Osteoblast (primary cell): ENCODE results near the gene ARL15. TPM values are rescaled to one million over a fixed set of nuclear protein-coding genes. Genes with fewer than 3 reads are reported as not detected.

Experiments
- DNase-seq: peaks from one replicate; pipeline ENCODE4 v3.0.0; 2011; ENCODE audit warnings: low spot score, mixed read lengths; ENCODE audit not compliant: insufficient read length; ENCODE audit errors: missing footprints
- H2AFZ ChIP-seq: 2 replicates; pipeline ENCODE4 v1.6.0; 2011; ENCODE audit warnings: mild to moderate bottlenecking, low read length
- H3K27ac ChIP-seq: 2 replicates; pipeline ENCODE4 v1.5.1; 2011; ENCODE audit warnings: mild to moderate bottlenecking, low read depth, low read length, moderate library complexity
- H3K27me3 ChIP-seq: 2 replicates; pipeline ENCODE4 v1.6.0; 2012; ENCODE audit warnings: mild to moderate bottlenecking, control low read depth, inconsistent platforms, low read length, moderate library complexity; ENCODE audit not compliant: insufficient read depth
- H3K36me3 ChIP-seq: 2 replicates; pipeline ENCODE4 v1.5.1; 2011; ENCODE audit warnings: mild to moderate bottlenecking, low read length, control low read depth, moderate library complexity; ENCODE audit not compliant: insufficient read depth
- H3K4me1 ChIP-seq: 2 replicates; pipeline ENCODE4 v1.5.1; 2011; ENCODE audit warnings: mild to moderate bottlenecking, low read length, control low read depth, moderate library complexity; ENCODE audit not compliant: insufficient read depth
- H3K4me2 ChIP-seq: 2 replicates; pipeline ENCODE4 v1.6.0; 2011; ENCODE audit warnings: mild to moderate bottlenecking, low read length; ENCODE audit not compliant: insufficient read depth
- H3K4me3 ChIP-seq: fragments of 200-600 bp; sonication (generic); 3 replicates; pipeline ENCODE4 v1.5.1; 2012; ENCODE audit warnings: mild to moderate bottlenecking, low read length, inconsistent platforms; ENCODE audit not compliant: insufficient read depth
- H3K79me2 ChIP-seq: 2 replicates; pipeline ENCODE4 v1.6.0; 2012; ENCODE audit warnings: mild to moderate bottlenecking, low read length, control low read depth, inconsistent platforms; ENCODE audit not compliant: insufficient read depth
- H3K9me3 ChIP-seq: 2 replicates; pipeline ENCODE4 v1.5.1; 2011; ENCODE audit warnings: low read depth, low read length, control low read depth
- H4K20me1 ChIP-seq: 2 replicates; pipeline ENCODE4 v1.6.0; 2012; ENCODE audit warnings: mild to moderate bottlenecking, low read length, control low read depth; ENCODE audit not compliant: insufficient read depth
- total RNA-seq: library from RNA; depleted of rRNA; stranded (reverse); fragments of >200 nt; gene quantifications from 2 replicates; pipeline ENCODE4 v1.2.3, GENCODE V29; 2012
- TF ChIP-seq, protein P1 (sequence below): IDR thresholded peaks from 2 replicates; pipeline ENCODE4 v1.5.1; 2011; ENCODE audit warnings: mild to moderate bottlenecking, low read depth, low read length, moderate library complexity; ENCODE audit errors: extremely low read depth

ARL15 gene
- total RNA-seq, 1 donor = 25.3 TPM

GRCh38 chr5:54002779-54003178 is 307.6 kb downstream of the ARL15 start:
- Histone ChIP-seq H4K20me1 (no peaks in the 10 kb centered on the region), H3K4me3 (no peak overlapping the region), H3K4me2 (no peak overlapping the region), H3K4me1 (peaks cover 2% of the 10 kb centered on the region), H3K36me3 (no peaks in the 10 kb centered on the region), H3K79me2 (no peaks in the 10 kb centered on the region), H3K27ac (no peak overlapping the region), H2AFZ (no peak overlapping the region), H3K27me3 (no peaks in the 10 kb centered on the region), H3K9me3 (no peaks in the 10 kb centered on the region)
- TF ChIP-seq, protein P1, sequence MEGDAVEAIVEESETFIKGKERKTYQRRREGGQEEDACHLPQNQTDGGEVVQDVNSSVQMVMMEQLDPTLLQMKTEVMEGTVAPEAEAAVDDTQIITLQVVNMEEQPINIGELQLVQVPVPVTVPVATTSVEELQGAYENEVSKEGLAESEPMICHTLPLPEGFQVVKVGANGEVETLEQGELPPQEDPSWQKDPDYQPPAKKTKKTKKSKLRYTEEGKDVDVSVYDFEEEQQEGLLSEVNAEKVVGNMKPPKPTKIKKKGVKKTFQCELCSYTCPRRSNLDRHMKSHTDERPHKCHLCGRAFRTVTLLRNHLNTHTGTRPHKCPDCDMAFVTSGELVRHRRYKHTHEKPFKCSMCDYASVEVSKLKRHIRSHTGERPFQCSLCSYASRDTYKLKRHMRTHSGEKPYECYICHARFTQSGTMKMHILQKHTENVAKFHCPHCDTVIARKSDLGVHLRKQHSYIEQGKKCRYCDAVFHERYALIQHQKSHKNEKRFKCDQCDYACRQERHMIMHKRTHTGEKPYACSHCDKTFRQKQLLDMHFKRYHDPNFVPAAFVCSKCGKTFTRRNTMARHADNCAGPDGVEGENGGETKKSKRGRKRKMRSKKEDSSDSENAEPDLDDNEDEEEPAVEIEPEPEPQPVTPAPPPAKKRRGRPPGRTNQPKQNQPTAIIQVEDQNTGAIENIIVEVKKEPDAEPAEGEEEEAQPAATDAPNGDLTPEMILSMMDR = no peak
- DNase-seq = no peak

DNA sequence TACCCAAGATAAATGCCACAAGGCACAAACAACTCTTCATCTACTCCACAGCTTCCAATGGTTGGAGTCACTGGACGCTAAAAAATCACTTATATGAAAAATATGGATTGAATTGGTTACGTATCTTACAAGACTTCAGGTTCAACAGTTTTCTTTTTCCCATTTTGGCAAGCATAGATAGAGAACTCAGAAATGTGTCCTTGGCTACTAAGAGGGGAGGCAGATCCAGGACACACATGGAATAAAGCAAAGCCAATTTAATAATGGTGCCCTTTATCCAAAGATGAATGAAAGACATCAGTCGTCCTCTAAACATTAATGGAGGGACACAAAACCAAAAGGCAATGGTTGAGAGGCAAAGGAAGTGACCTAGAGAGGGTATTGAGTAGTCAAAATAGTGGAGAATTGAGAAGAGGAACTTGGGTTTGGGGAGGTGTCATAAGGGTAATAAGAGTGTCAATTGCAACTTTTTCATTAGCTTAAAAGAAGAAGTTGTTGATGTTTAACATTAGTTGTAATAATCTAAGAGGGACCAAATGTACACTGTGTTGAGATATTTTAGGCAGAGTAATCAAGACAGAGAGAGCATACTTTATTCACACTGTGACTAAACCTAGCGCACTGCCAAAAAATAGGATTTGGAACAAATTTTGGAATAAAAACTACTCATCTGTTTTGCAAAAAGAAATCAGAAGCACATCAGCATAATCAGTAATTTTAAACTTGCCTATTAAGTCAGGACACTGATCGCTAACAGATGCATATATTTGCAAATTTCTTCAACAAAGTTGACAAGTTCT is 308.2 kb downstream of the ARL15 start:
- H3K79me2 ChIP-seq = no peaks in the 10 kb centered on the region
- H3K27ac ChIP-seq = no peak overlapping the region
- H4K20me1 ChIP-seq = no peaks in the 10 kb centered on the region
- no peak overlapping the region for H3K4me3 ChIP-seq
- H3K4me1 ChIP-seq = no peaks in the 10 kb centered on the region
- H2AFZ ChIP-seq = no peak overlapping the region
- no peaks in the 10 kb centered on the region for H3K9me3 ChIP-seq
- no peak overlapping the region for H3K4me2 ChIP-seq
- H3K27me3 ChIP-seq = no peaks in the 10 kb centered on the region
- TF ChIP-seq, protein P1 = no peak
- no peaks in the 10 kb centered on the region for H3K36me3 ChIP-seq
- DNase-seq = no peak

DNA sequence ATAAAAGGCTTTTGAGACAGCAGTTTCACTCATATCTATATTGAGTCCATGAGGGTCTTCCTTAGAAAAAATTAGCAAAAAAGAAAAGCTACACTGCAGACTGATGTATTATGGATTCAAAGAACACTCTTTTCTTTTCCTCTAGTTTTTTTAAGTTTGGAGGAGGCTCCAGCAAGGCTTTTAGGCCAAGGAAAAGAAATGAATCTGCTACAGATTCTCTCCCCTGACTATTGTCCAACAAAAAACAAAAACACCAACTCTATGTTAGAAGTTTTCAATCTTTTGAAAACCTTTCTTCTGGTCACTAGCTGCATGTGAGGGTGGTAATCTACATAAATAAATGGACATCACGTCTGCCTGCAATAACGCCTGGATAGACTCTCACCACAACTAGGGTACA is 310.4 kb downstream of the ARL15 start:
- Histone ChIP-seq H3K79me2 (no peaks in the 10 kb centered on the region), H3K27me3 (no peaks in the 10 kb centered on the region), H3K36me3 (no peaks in the 10 kb centered on the region), H3K9me3 (no peaks in the 10 kb centered on the region), H3K27ac (no peak overlapping the region), H3K4me1 (no peaks in the 10 kb centered on the region), H2AFZ (no peak overlapping the region), H3K4me2 (no peak overlapping the region), H4K20me1 (no peaks in the 10 kb centered on the region), H3K4me3 (no peak overlapping the region)
- DNase-seq = no peak
- TF ChIP-seq, protein P1 = no peak

GRCh38 chr5:53997736-53998627 is 312.4 kb downstream of the ARL15 start:
- H3K4me3 ChIP-seq = no peak overlapping the region
- no peaks in the 10 kb centered on the region for H3K79me2 ChIP-seq
- TF ChIP-seq, protein P1 = no peak
- no peak for DNase-seq
- no peaks in the 10 kb centered on the region for H3K27me3 ChIP-seq
- no peaks in the 10 kb centered on the region for H3K9me3 ChIP-seq
- H4K20me1 ChIP-seq = no peaks in the 10 kb centered on the region
- peaks cover 12% of the 10 kb centered on the region for H3K4me1 ChIP-seq
- H2AFZ ChIP-seq = no peak overlapping the region
- no peak overlapping the region for H3K4me2 ChIP-seq
- H3K27ac ChIP-seq = no peak overlapping the region
- H3K36me3 ChIP-seq = no peaks in the 10 kb centered on the region
